Measurements from ENCODE around the gene AXL.

DNA sequence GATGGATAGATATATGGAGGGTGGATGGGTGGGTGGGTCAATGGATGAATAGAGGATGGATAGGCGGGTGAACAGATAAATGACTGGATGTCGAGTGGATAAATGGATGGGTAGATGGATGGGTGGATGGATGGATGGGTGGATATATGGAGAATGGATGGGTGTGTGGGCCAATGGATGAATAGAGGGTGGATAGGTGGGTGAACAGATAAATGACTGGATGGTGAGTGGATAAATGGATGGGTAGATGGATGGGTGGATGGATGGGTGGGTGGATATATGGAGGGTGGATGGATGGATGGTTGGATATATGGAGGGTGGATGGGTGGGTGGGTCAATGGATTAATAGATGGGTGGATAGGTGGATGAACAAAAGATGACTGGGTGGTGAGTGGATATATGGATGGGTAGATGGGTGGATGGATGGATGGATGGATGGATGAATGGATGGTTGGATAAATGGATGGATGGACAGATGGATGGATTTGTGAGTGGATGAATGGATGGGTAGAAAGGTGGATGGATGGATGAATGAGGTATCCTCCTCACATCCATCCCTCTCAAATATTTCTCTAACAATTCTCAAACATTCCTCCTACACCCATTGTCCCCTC, 21.0 kb downstream of the AXL start:
- TF ChIP-seq CHCHD3 (CRISPR knock-in tag; IDR thresholded peaks at IDR 0.05): no peak
- TF ChIP-seq POLR2A (conservative IDR thresholded peaks at IDR 0.05): no peak
- no peak for TF ChIP-seq ZNF165 (CRISPR knock-in tag; IDR thresholded peaks at IDR 0.05; ENCODE audit: borderline replicate concordance)
- no peak for TF ChIP-seq YY1 (IDR thresholded peaks at IDR 0.05; ENCODE audit: borderline replicate concordance in 1 of 3, control insufficient read depth in 1 of 3, extremely low read depth in 1 of 3, insufficient read depth in 3 of 3, insufficient read length in 1 of 3, insufficient replicate concordance in 2 of 3, low read depth in 1 of 3, low read length in 2 of 3)
- TF ChIP-seq, protein P1, sequence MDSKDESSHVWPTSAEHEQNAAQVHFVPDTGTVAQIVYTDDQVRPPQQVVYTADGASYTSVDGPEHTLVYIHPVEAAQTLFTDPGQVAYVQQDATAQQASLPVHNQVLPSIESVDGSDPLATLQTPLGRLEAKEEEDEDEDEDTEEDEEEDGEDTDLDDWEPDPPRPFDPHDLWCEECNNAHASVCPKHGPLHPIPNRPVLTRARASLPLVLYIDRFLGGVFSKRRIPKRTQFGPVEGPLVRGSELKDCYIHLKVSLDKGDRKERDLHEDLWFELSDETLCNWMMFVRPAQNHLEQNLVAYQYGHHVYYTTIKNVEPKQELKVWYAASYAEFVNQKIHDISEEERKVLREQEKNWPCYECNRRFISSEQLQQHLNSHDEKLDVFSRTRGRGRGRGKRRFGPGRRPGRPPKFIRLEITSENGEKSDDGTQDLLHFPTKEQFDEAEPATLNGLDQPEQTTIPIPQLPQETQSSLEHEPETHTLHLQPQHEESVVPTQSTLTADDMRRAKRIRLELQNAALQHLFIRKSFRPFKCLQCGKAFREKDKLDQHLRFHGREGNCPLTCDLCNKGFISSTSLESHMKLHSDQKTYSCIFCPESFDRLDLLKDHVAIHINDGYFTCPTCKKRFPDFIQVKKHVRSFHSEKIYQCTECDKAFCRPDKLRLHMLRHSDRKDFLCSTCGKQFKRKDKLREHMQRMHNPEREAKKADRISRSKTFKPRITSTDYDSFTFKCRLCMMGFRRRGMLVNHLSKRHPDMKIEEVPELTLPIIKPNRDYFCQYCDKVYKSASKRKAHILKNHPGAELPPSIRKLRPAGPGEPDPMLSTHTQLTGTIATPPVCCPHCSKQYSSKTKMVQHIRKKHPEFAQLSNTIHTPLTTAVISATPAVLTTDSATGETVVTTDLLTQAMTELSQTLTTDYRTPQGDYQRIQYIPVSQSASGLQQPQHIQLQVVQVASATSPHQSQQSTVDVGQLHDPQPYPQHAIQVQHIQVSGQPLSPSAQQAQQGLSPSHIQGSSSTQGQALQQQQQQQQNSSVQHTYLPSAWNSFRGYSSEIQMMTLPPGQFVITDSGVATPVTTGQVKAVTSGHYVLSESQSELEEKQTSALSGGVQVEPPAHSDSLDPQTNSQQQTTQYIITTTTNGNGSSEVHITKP (IDR thresholded peaks at IDR 0.05; ENCODE audit: partially characterized antibody): no peak
- TF ChIP-seq, protein P2, sequence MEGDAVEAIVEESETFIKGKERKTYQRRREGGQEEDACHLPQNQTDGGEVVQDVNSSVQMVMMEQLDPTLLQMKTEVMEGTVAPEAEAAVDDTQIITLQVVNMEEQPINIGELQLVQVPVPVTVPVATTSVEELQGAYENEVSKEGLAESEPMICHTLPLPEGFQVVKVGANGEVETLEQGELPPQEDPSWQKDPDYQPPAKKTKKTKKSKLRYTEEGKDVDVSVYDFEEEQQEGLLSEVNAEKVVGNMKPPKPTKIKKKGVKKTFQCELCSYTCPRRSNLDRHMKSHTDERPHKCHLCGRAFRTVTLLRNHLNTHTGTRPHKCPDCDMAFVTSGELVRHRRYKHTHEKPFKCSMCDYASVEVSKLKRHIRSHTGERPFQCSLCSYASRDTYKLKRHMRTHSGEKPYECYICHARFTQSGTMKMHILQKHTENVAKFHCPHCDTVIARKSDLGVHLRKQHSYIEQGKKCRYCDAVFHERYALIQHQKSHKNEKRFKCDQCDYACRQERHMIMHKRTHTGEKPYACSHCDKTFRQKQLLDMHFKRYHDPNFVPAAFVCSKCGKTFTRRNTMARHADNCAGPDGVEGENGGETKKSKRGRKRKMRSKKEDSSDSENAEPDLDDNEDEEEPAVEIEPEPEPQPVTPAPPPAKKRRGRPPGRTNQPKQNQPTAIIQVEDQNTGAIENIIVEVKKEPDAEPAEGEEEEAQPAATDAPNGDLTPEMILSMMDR (IDR thresholded peaks at IDR 0.05 in 2 of 3, conservative IDR thresholded peaks at IDR 0.05 in 1 of 3; ENCODE audit: insufficient read depth in 2 of 3, low read depth in 1 of 3, low read length in 3 of 3): no peak
- TF ChIP-seq, protein P3, sequence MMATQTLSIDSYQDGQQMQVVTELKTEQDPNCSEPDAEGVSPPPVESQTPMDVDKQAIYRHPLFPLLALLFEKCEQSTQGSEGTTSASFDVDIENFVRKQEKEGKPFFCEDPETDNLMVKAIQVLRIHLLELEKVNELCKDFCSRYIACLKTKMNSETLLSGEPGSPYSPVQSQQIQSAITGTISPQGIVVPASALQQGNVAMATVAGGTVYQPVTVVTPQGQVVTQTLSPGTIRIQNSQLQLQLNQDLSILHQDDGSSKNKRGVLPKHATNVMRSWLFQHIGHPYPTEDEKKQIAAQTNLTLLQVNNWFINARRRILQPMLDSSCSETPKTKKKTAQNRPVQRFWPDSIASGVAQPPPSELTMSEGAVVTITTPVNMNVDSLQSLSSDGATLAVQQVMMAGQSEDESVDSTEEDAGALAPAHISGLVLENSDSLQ (IDR thresholded peaks at IDR 0.05): no peak
- TF ChIP-seq NEUROD1 (IDR thresholded peaks at IDR 0.05; ENCODE audit: borderline replicate concordance, low read depth, low read length, partially characterized antibody): no peak
- no peak for TF ChIP-seq ELF2 (CRISPR knock-in tag; IDR thresholded peaks at IDR 0.05)
- no peak for TF ChIP-seq POLR3A (IDR thresholded peaks at IDR 0.05; ENCODE audit: borderline replicate concordance, extremely low read depth, insufficient read depth, insufficient read length)
